ENCODE results near the gene AOC2.
"Not testable (repeated sequence)": the region's sequence is repeated elsewhere in the genome, so short reads cannot be mapped to it uniquely, and the experiment has no call there.

The AOC2 gene

GRCh38 chr17:42853968-42854790 is 9.8 kb downstream of the AOC2 start:
- DNase-seq = no peak

- no peak for DNase-seq
These were observed 10.7 kb downstream of the AOC2 start for GRCh38 chr17:42855048-42855596.

GRCh38 chr17:42856093-42856492 is 11.7 kb downstream of the AOC2 start:
- not testable (repeated sequence) for DNase-seq

- DNase-seq = not testable (repeated sequence)
These were observed 12.1 kb downstream of the AOC2 start for GRCh38 chr17:42856516-42856915.

- DNase-seq = no peak
These were observed 13.0 kb downstream of the AOC2 start for GRCh38 chr17:42857389-42857788.

GRCh38 chr17:42865638-42866094 is 21.3 kb downstream of the AOC2 start:
- no peak for DNase-seq

GRCh38 chr17:42866216-42866615 is 21.8 kb downstream of the AOC2 start:
- no peak for DNase-seq

- no peak for DNase-seq
These were observed 22.5 kb downstream of the AOC2 start for GRCh38 chr17:42866631-42867575.

GRCh38 chr17:42867694-42868261 is 23.4 kb downstream of the AOC2 start:
- not testable (repeated sequence) for DNase-seq

GRCh38 chr17:42868338-42868737 is 24.0 kb downstream of the AOC2 start:
- no peak for DNase-seq

- no peak for DNase-seq
These were observed 27.3 kb downstream of the AOC2 start for GRCh38 chr17:42871647-42872046.

- no peak for DNase-seq
These were observed 28.0 kb downstream of the AOC2 start for GRCh38 chr17:42872251-42872965.

GRCh38 chr17:42873315-42873714 is 28.9 kb downstream of the AOC2 start:
- DNase-seq = no peak

GRCh38 chr17:42873932-42874695 is 29.7 kb downstream of the AOC2 start:
- not testable (repeated sequence) for DNase-seq

- DNase-seq = no peak
These were observed 32.7 kb downstream of the AOC2 start for GRCh38 chr17:42877037-42877436.

- DNase-seq = no peak
These were observed 33.9 kb downstream of the AOC2 start for GRCh38 chr17:42878123-42878880.

GRCh38 chr17:42878924-42879595 is 34.7 kb downstream of the AOC2 start:
- no peak for DNase-seq

- no peak for DNase-seq
These were observed 35.2 kb downstream of the AOC2 start for GRCh38 chr17:42879596-42879985.

GRCh38 chr17:42880776-42881310 is 36.5 kb downstream of the AOC2 start:
- no peak for DNase-seq

- DNase-seq = not testable (repeated sequence)
These were observed 37.3 kb downstream of the AOC2 start for GRCh38 chr17:42881706-42882105.

Data from activated T-cell treated with anti-CD3 and anti-CD28 coated beads, Interleukin-2, amount 50 U/mL, for 48 hours (primary cell).